A549 treated with Hydrocortisone at 1 μM for 4 hours (cell line): ENCODE measurements around the gene ZNF189. TPM values are rescaled to one million over a fixed set of nuclear protein-coding genes. Genes with fewer than 3 reads are reported as not detected.

Source experiments
- total RNA-seq: library from RNA; stranded (reverse); fragments of 200-300 nt; extraction: Qiagen RNA extraction; gene quantifications from 5 replicates; pipeline ENCODE4 v1.2.3, GENCODE V29; 2022

ZNF189 gene
- total RNA-seq, result 6.8 to 10.5 TPM (median 7.6 TPM) in 5 replicates

GRCh38 chr9:101398068-101398929 lies at the start of gene ZNF189, which contains the start of gene MRPL50:
Gene ZNF189 (plus strand): TSS chr9:101398851. CDS start chr9:101399157, 306 bp downstream.
Gene MRPL50 (minus strand): TSS chr9:101398618. CDS start chr9:101398592, 26 bp downstream.

GRCh38 chr9:101384873-101385536 lies 13.6 kb upstream of the ZNF189 start, which contains the start of gene BAAT:
Gene BAAT (minus strand): TSS chr9:101385006. CDS start chr9:101371404, 13,602 bp downstream.

GRCh38 chr9:101435601-101436079 lies 37.0 kb downstream of the ZNF189 start, which contains the start of gene ALDOB:
Gene ALDOB (minus strand): TSS chr9:101435774. CDS start chr9:101430887, 4,887 bp downstream.

Other genes with a start within 250 kb of the ZNF189 start
- gene BAAT, start 13.8 kb upstream of the ZNF189 start, total RNA-seq, result 0.24 to 0.49 TPM (median 0.34 TPM) in 5 replicates
- 12.6 to 17.6 TPM (median 13.9 TPM) in 5 replicates for gene MRPL50, start 233 bp upstream of the ZNF189 start, total RNA-seq
- gene ALDOB, start 36.9 kb downstream of the ZNF189 start, total RNA-seq, result not detected in 5 replicates
- 19.2 to 29.2 TPM (median 20.2 TPM) in 5 replicates for gene RNF20, start 135.0 kb downstream of the ZNF189 start, total RNA-seq
- gene PPP3R2, start 196.1 kb downstream of the ZNF189 start, total RNA-seq, result not detected in 5 replicates